GM10266 (cell line): ENCODE measurements around the gene TSPAN5.

Experiments used
- DNase-seq: peaks from one replicate; pipeline ENCODE4 v3.0.0; 2012; ENCODE audit errors: extremely low spot score
- CTCF ChIP-seq: IDR thresholded peaks from 2 replicates; pipeline ENCODE4 v1.5.1; 2012; ENCODE audit warnings: mild to moderate bottlenecking, low read depth; ENCODE audit not compliant: control insufficient read depth, insufficient read depth; ENCODE audit errors: missing control alignments

TSPAN5 gene

DNA sequence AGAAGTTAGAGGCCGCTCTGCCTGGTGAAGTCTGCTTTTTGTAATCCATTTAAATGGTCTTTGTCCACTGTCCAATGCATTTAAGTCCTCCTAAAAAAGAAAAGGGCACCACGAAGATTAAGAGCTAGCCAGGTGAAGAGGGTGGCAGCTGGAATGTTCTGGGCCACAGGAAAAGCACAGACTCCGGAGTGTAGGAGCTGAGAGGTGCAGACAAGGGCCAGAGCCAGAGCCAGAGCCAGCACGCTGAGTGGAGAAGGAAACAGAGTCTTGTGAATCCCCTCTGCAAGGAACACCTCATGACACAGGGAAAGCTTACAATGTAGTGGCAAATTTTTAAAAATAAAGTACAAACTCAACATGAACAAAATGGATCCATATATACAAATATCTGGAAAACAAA lies 83.6 kb downstream of the TSPAN5 start:
- DNase-seq: no peak
- no peak for TF ChIP-seq CTCF

DNA sequence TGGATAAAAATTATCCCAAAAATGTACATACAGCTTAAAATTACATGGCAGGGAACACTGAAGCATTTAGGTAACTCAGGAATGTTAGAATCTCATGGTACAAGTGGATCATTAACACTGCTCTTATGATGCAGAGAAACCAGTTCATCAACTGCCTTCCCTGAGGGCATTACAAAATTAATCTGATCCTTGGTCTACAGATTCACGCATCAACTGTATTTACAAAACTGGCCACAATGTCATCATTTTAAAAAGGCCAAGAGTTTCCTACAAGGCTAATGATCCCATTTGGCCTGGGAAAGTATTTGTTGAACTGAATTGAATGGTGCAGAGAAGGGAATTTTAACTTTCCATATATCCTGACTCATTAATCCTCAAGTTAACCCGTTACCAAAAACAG lies 84.6 kb downstream of the TSPAN5 start:
- DNase-seq: no peak
- TF ChIP-seq CTCF: no peak

GRCh38 chr4:98572697-98573096 lies 85.7 kb downstream of the TSPAN5 start:
- no peak for TF ChIP-seq CTCF
- DNase-seq: no peak

GRCh38 chr4:98571161-98571786 lies 87.1 kb downstream of the TSPAN5 start:
- DNase-seq: no peak
- no peak for TF ChIP-seq CTCF

- DNase-seq: no peak
- no peak for TF ChIP-seq CTCF
Observed at GRCh38 chr4:98570151-98570797, 88.1 kb downstream of the TSPAN5 start.

GRCh38 chr4:98568941-98569663 lies 89.3 kb downstream of the TSPAN5 start:
- no peak for DNase-seq
- TF ChIP-seq CTCF: no peak

- no peak for TF ChIP-seq CTCF
- no peak for DNase-seq
Observed at GRCh38 chr4:98567611-98568010, 90.8 kb downstream of the TSPAN5 start.
